ENCODE measurements around the gene SBNO2. TPM values are rescaled to one million over a fixed set of nuclear protein-coding genes. Genes with fewer than 3 reads are reported as not detected.
A peak's percentile ranks its signal among the peaks of the same experiment; 100 is the strongest.
"Not testable (repeated sequence)": the region's sequence is repeated elsewhere in the genome, so short reads cannot be mapped to it uniquely, and the experiment has no call there.

Gene SBNO2
- total RNA-seq, 1 experiment from 2014 or later: 123 TPM

DNA sequence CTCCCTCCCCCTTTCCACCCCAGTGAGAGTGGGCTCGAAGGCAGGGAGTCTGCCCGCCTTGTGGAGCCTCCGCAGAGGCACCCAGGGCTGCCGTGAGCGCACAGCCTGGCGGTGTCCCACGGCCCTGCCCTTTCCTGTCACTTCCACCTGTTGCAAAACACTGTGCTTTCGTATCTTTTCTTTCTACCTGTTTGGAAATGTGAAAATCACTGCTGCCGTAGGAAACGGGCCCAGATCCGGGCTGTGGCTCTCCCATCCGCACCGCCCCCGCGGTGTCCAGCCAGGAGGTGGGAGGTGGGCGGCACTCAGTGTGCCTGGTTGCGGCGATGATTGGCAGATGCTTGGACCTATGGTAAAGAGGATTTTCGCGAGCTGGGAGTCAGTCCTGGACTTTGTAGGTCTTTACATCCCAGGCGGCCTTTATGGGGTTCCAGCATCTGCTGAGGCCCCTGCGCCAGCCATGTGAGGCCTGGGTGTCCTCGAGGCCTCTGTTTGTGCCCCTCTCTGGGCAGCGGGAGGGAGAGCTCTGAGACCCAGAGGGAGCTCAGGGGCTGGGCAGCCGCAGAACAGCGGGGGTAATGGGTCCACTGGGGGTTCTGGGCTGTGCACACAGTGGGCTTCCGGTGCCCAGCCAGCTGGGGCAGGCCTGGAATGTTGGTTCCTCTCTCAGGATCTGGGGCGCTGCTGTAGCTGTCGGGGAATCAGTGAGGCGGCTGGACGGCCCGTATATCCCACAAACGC lies 37.6 kb upstream of the SBNO2 start:
- Mint-ChIP-seq H3K4me1 (ENCODE audit: insufficient read depth, unreplicated experiment) (peaks cover 41% of the 10 kb centered on the region), H3K27ac (ENCODE audit: low read depth, unreplicated experiment) (peak overlapping the region; percentile 94), H3K27me3 (ENCODE audit: insufficient read depth, unreplicated experiment) (no peaks in the 10 kb centered on the region), H3K36me3 (ENCODE audit: insufficient read depth, unreplicated experiment) (peaks cover 63% of the 10 kb centered on the region), H3K9me3 (ENCODE audit: unreplicated experiment) (no peaks in the 10 kb centered on the region), H3K4me3 (ENCODE audit: unreplicated experiment) (peak overlapping the region; percentile 50)
- POLR2A ChIA-PET: interaction anchor here (0.5 to 1.6 kb wide), 6 partner anchors 32 to 532 kb away, joined by 3 to 5 read pairs (median 4); partner anchors contain the start of gene CIRBP
- TF ChIP-seq, protein P1, sequence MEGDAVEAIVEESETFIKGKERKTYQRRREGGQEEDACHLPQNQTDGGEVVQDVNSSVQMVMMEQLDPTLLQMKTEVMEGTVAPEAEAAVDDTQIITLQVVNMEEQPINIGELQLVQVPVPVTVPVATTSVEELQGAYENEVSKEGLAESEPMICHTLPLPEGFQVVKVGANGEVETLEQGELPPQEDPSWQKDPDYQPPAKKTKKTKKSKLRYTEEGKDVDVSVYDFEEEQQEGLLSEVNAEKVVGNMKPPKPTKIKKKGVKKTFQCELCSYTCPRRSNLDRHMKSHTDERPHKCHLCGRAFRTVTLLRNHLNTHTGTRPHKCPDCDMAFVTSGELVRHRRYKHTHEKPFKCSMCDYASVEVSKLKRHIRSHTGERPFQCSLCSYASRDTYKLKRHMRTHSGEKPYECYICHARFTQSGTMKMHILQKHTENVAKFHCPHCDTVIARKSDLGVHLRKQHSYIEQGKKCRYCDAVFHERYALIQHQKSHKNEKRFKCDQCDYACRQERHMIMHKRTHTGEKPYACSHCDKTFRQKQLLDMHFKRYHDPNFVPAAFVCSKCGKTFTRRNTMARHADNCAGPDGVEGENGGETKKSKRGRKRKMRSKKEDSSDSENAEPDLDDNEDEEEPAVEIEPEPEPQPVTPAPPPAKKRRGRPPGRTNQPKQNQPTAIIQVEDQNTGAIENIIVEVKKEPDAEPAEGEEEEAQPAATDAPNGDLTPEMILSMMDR (IDR thresholded peaks at IDR 0.05; ENCODE audit: unreplicated experiment): no peak
- no TSS peak for BruUV-seq (replicated peaks)
- CTCF ChIA-PET: interaction anchor here (0.6 to 1.4 kb wide), 2 partner anchors 9 to 17 kb away, joined by 3 read pairs; no protein-coding TSS in a partner anchor
- peak; percentile 48 for DNase-seq (ENCODE audit: unreplicated experiment)
- intact Hi-C loops (cut with micrococcal nuclease): no loop called here

DNA sequence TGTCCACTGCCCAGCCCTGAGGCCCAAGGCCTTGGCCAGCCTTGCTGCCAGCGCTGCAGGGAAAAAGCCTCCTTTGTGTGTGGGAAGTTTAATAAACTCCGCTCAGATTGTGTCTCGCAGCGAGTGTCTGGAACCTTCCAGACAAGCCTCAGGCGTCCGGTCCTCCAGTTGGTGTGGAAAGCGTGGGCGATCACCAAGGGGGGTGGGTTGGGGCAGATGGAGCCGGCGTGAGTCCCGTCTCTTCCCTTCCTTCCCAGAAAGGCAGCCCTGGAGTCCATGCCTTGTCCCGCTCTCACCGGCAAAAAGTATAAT lies 36.1 kb upstream of the SBNO2 start:
- H3K36me3 Mint-ChIP-seq (ENCODE audit: insufficient read depth, unreplicated experiment): peaks cover 63% of the 10 kb centered on the region
- H3K27ac Mint-ChIP-seq (ENCODE audit: low read depth, unreplicated experiment): peak overlapping the region; percentile 94
- TF ChIP-seq, protein P1 (IDR thresholded peaks at IDR 0.05; ENCODE audit: unreplicated experiment): no peak
- H3K27me3 Mint-ChIP-seq (ENCODE audit: insufficient read depth, unreplicated experiment): no peaks in the 10 kb centered on the region
- H3K9me3 Mint-ChIP-seq (ENCODE audit: unreplicated experiment): no peaks in the 10 kb centered on the region
- no peak for DNase-seq (ENCODE audit: unreplicated experiment)
- intact Hi-C loops (cut with micrococcal nuclease): no loop called here
- BruUV-seq (replicated peaks): no TSS peak
- POLR2A ChIA-PET: interaction anchor here (0.7 to 1.9 kb wide), 8 partner anchors 28 to 172 kb away, joined by 3 to 9 read pairs (median 3); partner anchors contain the start of genes CBARP and CIRBP
- H3K4me3 Mint-ChIP-seq (ENCODE audit: unreplicated experiment): peak overlapping the region; percentile 29
- peaks cover 26% of the 10 kb centered on the region for H3K4me1 Mint-ChIP-seq (ENCODE audit: insufficient read depth, unreplicated experiment)
- CTCF ChIA-PET: interaction anchor here (0.6 to 0.7 kb wide), 2 partner anchors 16 to 34 kb away, joined by 4 to 5 read pairs; no protein-coding TSS in a partner anchor

DNA sequence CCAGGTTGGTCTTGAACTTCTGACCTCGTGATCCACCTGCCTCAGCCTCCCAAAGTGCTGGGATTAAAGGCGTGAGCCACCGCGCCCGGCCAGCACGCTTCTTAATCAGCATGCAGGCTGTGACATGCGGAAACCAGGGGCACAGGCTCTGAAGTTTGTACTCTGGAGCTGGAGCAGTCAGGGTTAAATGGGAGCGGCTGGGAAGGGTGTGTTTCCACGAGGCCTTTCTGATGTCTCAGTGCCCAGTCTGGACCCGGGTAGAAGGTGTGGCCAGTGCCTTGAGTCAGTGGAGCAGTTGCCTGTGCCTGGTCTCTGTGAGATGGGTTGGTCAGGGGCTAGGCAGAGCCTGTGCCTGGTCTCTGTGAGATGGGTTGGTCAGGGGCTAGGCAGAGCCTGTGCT lies 34.8 kb upstream of the SBNO2 start:
- CTCF ChIA-PET: interaction anchor here (0.5 kb wide), 1 partner anchor 19 kb away, joined by 3 read pairs; no protein-coding TSS in a partner anchor

DNA sequence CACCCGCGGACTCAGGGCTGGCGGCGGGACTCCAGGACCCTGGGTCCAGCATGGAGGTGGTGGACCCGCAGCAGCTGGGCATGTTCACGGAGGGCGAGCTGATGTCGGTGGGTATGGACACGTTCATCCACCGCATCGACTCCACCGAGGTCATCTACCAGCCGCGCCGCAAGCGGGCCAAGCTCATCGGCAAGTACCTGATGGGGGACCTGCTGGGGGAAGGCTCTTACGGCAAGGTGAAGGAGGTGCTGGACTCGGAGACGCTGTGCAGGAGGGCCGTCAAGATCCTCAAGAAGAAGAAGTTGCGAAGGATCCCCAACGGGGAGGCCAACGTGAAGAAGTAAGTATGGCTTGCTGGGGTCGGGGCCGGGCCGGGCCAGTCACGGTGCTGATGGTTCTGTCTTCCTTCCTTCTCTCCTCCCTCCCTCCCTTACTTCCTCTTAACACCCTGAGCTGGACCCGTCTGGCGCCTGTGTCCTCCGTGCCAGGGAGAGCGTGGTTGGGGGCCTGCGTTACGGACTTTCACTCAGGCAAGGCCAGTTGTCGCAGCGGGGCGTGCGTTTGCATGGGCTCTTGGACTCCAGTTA lies 32.9 kb upstream of the SBNO2 start:
- no peaks in the 10 kb centered on the region for H3K9me3 Mint-ChIP-seq (ENCODE audit: unreplicated experiment)
- peak overlapping the region; percentile 91 for H3K4me3 Mint-ChIP-seq (ENCODE audit: unreplicated experiment)
- no peak for DNase-seq (ENCODE audit: unreplicated experiment)
- ChIA-PET CTCF (interaction anchor here (0.6 to 1.0 kb wide), 3 partner anchors 9 to 27 kb away, joined by 3 read pairs; no protein-coding TSS in a partner anchor), POLR2A (interaction anchor here (0.7 kb wide), 1 partner anchor 267 kb away, joined by 3 read pairs; no protein-coding TSS in a partner anchor)
- H3K36me3 Mint-ChIP-seq (ENCODE audit: insufficient read depth, unreplicated experiment): peaks cover 43% of the 10 kb centered on the region
- intact Hi-C loops (cut with micrococcal nuclease): no loop called here
- TF ChIP-seq, protein P1 (IDR thresholded peaks at IDR 0.05; ENCODE audit: unreplicated experiment): no peak
- TSS peak; percentile 26 for BruUV-seq (replicated peaks)
- no peaks in the 10 kb centered on the region for H3K27me3 Mint-ChIP-seq (ENCODE audit: insufficient read depth, unreplicated experiment)
- peaks cover 20% of the 10 kb centered on the region for H3K4me1 Mint-ChIP-seq (ENCODE audit: insufficient read depth, unreplicated experiment)
- H3K27ac Mint-ChIP-seq (ENCODE audit: low read depth, unreplicated experiment): peak overlapping the region; percentile 94

More for the DNA sequence above, 34.8 kb upstream of the SBNO2 start:
- Mint-ChIP-seq H3K27ac (ENCODE audit: low read depth, unreplicated experiment) (peak overlapping the region; percentile 94), H3K36me3 (ENCODE audit: insufficient read depth, unreplicated experiment) (peaks cover 58% of the 10 kb centered on the region), H3K4me3 (ENCODE audit: unreplicated experiment) (peak overlapping the region; percentile 91), H3K4me1 (ENCODE audit: insufficient read depth, unreplicated experiment) (peaks cover 18% of the 10 kb centered on the region)
- DNase-seq (ENCODE audit: unreplicated experiment): peak; percentile 92
- BruUV-seq (replicated peaks); H3K9me3 Mint-ChIP-seq (ENCODE audit: unreplicated experiment); H3K27me3 Mint-ChIP-seq (ENCODE audit: insufficient read depth, unreplicated experiment); intact Hi-C loops (cut with micrococcal nuclease): not testable (repeated sequence)
- POLR2A ChIA-PET: interaction anchor here (1.3 to 1.9 kb wide), 2 partner anchors 38 to 60 kb away, joined by 3 to 9 read pairs; partner anchors contain the start of gene CIRBP

Measured in MCF 10A (cell line).